HepG2 (cell line): ENCODE measurements around the gene DUSP2. TPM values are rescaled to one million over a fixed set of nuclear protein-coding genes. Genes with fewer than 3 reads are reported as not detected.
A peak's percentile ranks its signal among the peaks of the same experiment; 100 is the strongest.

Experiments
- ARNT2 ChIP-seq: sonication (generic); formaldehyde crosslinking; IDR thresholded peaks from 2 replicates; pipeline ENCODE4 v1.8.0; 2022; ENCODE audit warnings: mild to moderate bottlenecking, low read depth, missing genetic modification reagents, moderate library complexity
- GRHL1 ChIP-seq: sonication (generic); formaldehyde crosslinking; conservative IDR thresholded peaks from 2 replicates; pipeline ENCODE4 v1.8.0; 2022; ENCODE audit warnings: missing genetic modification reagents
- HNF4G ChIP-seq, 2 experiments: sonication (generic) in 1 of 2; formaldehyde crosslinking in 1 of 2; IDR thresholded peaks; 2 replicates each; pipeline versions ENCODE4 v1.4.0 to v1.6.1; 2011 to 2020; ENCODE audit warnings: borderline replicate concordance in 2 of 2, low read depth in 2 of 2, mild to moderate bottlenecking in 2 of 2, low read length in 1 of 2, missing genetic modification reagents in 1 of 2, moderate library complexity in 1 of 2
- HNRNPK ChIP-seq: fragments of 200-400 bp; formaldehyde crosslinking; IDR thresholded peaks from 2 replicates; pipeline ENCODE4 v1.6.1; 2018; ENCODE audit warnings: low read length, low read depth, moderate library complexity, mild to moderate bottlenecking; ENCODE audit not compliant: poor library complexity, severe bottlenecking
- MXD3 ChIP-seq: IDR thresholded peaks from 2 replicates; pipeline ENCODE4 v1.6.1; 2016; ENCODE audit warnings: mild to moderate bottlenecking, missing biosample characterization, missing genetic modification reagents
- RXRB ChIP-seq: IDR thresholded peaks from 2 replicates; pipeline ENCODE4 v1.6.1; 2016; ENCODE audit warnings: borderline replicate concordance, missing genetic modification reagents, missing compliant biosample characterization
- TAF1 ChIP-seq: sonication (generic); formaldehyde crosslinking; IDR thresholded peaks from 2 replicates; pipeline ENCODE4 v1.4.0; 2020; ENCODE audit warnings: missing genetic modification reagents
- TCF7L2 ChIP-seq: IDR thresholded peaks from 2 replicates; pipeline ENCODE4 v1.6.1; 2011; ENCODE audit warnings: mild to moderate bottlenecking, low read depth, low read length, moderate library complexity
- ZFP90 ChIP-seq: sonication (generic); formaldehyde crosslinking; IDR thresholded peaks from 2 replicates; pipeline ENCODE4 v1.8.0; 2022; ENCODE audit warnings: missing genetic modification reagents, mild to moderate bottlenecking, inconsistent platforms, borderline replicate concordance
- ZNF136 ChIP-seq: sonication (generic); formaldehyde crosslinking; IDR thresholded peaks from 2 replicates; pipeline ENCODE4 v1.8.1; 2022; ENCODE audit warnings: low read depth, mild to moderate bottlenecking, moderate library complexity, missing genetic modification reagents
- ZNF24 ChIP-seq: fragments of 450-650 bp; IDR thresholded peaks from 2 replicates; pipeline ENCODE4 v1.6.1; 2017; ENCODE audit warnings: antibody characterized with exemption, mild to moderate bottlenecking
- ZNF280B ChIP-seq: sonication (generic); formaldehyde crosslinking; IDR thresholded peaks from 2 replicates; pipeline ENCODE4 v1.5.0; 2020; ENCODE audit warnings: missing genetic modification reagents, mild to moderate bottlenecking, borderline replicate concordance
- polyA plus RNA-seq, 8 experiments: library from polyadenylated mRNA; depleted of rRNA in 3 of 8; stranded (reverse) in 7 of 8; unstranded in 1 of 8; fragments of >200 nt; fragmentation: Illumina TruSeq in 4 of 8; extraction: Trizol in 4 of 8; gene quantifications; 2 replicates each; pipeline versions ENCODE4 v1.2.1 to v1.2.3, GENCODE V29; 2011 to 2016; ENCODE audit warnings: low read depth in 4 of 8, missing spikeins in 1 of 8, mixed read lengths in 1 of 8; ENCODE audit not compliant: insufficient read depth in 1 of 8
- total RNA-seq, 5 experiments: library from RNA; depleted of rRNA; stranded (reverse); fragments of >200 nt; fragmentation: Illumina TruSeq; extraction: Trizol; gene quantifications; 2 replicates each; pipeline ENCODE4 v1.2.3, GENCODE V29; 2016; ENCODE audit warnings: low read depth in 1 of 5
- TF ChIP-seq, protein P1 (sequence below): sonication (generic); formaldehyde crosslinking; IDR thresholded peaks from 2 replicates; pipeline ENCODE4 v1.5.0; 2020; ENCODE audit warnings: mild to moderate bottlenecking, missing genetic modification reagents, moderate library complexity
- TF ChIP-seq, protein P2 (sequence below): sonication (generic); formaldehyde crosslinking; IDR thresholded peaks from 2 replicates; pipeline ENCODE4 v1.4.0; 2020; ENCODE audit warnings: low read depth, mild to moderate bottlenecking, missing genetic modification reagents
- TF ChIP-seq, protein P3 (sequence below): sonication (generic); formaldehyde crosslinking; IDR thresholded peaks from 2 replicates; pipeline ENCODE4 v1.4.0; 2020; ENCODE audit warnings: mild to moderate bottlenecking, missing genetic modification reagents
- TF ChIP-seq, protein P4 (sequence below): sonication (generic); formaldehyde crosslinking; IDR thresholded peaks from 2 replicates; pipeline ENCODE4 v1.8.1; 2022; ENCODE audit warnings: mild to moderate bottlenecking, missing genetic modification reagents

Gene DUSP2
- total and polyA plus RNA-seq, 2 of the 13 experiments (the other 11 are each of a cell fraction or from before 2014, with no cell fraction given): not detected

- TF ChIP-seq HNF4G (IDR thresholded peaks at IDR 0.05; ENCODE audit: borderline replicate concordance, low read depth, low read length): no peak
- TF ChIP-seq HNF4G (CRISPR knock-in tag; IDR thresholded peaks at IDR 0.05; ENCODE audit: borderline replicate concordance, low read depth): no peak
- no peak for TF ChIP-seq TAF1
- no peak for TF ChIP-seq ARNT2 (CRISPR knock-in tag)
- TF ChIP-seq, protein P1, sequence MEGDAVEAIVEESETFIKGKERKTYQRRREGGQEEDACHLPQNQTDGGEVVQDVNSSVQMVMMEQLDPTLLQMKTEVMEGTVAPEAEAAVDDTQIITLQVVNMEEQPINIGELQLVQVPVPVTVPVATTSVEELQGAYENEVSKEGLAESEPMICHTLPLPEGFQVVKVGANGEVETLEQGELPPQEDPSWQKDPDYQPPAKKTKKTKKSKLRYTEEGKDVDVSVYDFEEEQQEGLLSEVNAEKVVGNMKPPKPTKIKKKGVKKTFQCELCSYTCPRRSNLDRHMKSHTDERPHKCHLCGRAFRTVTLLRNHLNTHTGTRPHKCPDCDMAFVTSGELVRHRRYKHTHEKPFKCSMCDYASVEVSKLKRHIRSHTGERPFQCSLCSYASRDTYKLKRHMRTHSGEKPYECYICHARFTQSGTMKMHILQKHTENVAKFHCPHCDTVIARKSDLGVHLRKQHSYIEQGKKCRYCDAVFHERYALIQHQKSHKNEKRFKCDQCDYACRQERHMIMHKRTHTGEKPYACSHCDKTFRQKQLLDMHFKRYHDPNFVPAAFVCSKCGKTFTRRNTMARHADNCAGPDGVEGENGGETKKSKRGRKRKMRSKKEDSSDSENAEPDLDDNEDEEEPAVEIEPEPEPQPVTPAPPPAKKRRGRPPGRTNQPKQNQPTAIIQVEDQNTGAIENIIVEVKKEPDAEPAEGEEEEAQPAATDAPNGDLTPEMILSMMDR: peak; percentile 87
- TF ChIP-seq ZFP90 (CRISPR knock-in tag): no peak
- TF ChIP-seq TCF7L2: no peak
- TF ChIP-seq MXD3 (CRISPR knock-in tag): 0 out of 2 replicates have a peak, but pooled peaks have one; percentile 28
- no peak for TF ChIP-seq ZNF24
- no peak for TF ChIP-seq HNRNPK
- TF ChIP-seq ZNF136 (CRISPR knock-in tag): no peak
- TF ChIP-seq RXRB (CRISPR knock-in tag): peak; percentile 26; the same call in 1 of the 2 replicates
- no peak for TF ChIP-seq ZNF280B
- TF ChIP-seq, protein P2, sequence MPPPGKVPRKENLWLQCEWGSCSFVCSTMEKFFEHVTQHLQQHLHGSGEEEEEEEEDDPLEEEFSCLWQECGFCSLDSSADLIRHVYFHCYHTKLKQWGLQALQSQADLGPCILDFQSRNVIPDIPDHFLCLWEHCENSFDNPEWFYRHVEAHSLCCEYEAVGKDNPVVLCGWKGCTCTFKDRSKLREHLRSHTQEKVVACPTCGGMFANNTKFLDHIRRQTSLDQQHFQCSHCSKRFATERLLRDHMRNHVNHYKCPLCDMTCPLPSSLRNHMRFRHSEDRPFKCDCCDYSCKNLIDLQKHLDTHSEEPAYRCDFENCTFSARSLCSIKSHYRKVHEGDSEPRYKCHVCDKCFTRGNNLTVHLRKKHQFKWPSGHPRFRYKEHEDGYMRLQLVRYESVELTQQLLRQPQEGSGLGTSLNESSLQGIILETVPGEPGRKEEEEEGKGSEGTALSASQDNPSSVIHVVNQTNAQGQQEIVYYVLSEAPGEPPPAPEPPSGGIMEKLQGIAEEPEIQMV (CRISPR knock-in tag): no peak
- TF ChIP-seq, protein P3, sequence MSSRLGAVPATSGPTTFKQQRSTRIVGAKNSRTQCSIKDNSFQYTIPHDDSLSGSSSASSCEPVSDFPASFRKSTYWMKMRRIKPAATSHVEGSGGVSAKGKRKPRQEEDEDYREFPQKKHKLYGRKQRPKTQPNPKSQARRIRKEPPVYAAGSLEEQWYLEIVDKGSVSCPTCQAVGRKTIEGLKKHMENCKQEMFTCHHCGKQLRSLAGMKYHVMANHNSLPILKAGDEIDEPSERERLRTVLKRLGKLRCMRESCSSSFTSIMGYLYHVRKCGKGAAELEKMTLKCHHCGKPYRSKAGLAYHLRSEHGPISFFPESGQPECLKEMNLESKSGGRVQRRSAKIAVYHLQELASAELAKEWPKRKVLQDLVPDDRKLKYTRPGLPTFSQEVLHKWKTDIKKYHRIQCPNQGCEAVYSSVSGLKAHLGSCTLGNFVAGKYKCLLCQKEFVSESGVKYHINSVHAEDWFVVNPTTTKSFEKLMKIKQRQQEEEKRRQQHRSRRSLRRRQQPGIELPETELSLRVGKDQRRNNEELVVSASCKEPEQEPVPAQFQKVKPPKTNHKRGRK (CRISPR knock-in tag): no peak
- TF ChIP-seq, protein P4, sequence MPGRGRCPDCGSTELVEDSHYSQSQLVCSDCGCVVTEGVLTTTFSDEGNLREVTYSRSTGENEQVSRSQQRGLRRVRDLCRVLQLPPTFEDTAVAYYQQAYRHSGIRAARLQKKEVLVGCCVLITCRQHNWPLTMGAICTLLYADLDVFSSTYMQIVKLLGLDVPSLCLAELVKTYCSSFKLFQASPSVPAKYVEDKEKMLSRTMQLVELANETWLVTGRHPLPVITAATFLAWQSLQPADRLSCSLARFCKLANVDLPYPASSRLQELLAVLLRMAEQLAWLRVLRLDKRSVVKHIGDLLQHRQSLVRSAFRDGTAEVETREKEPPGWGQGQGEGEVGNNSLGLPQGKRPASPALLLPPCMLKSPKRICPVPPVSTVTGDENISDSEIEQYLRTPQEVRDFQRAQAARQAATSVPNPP: no peak
- no peak for TF ChIP-seq GRHL1
These were observed 6.8 kb downstream of the DUSP2 start, which contains the start of gene ASTL (continued) for GRCh38 chr2:96138179-96139145.
